ENCODE data around the gene SYNGAP1.

- TF ChIP-seq CTCF (IDR thresholded peaks at IDR 0.05) (no peak), MXI1 (IDR thresholded peaks at IDR 0.05; ENCODE audit: low read depth, low read length) (no peak), RCOR1 (IDR thresholded peaks at IDR 0.05; ENCODE audit: low read length) (no peak), FOXM1 (IDR thresholded peaks at IDR 0.05; ENCODE audit: low read depth) (no peak)
Measured at GRCh38 chr6:33452496-33452895, 32.6 kb downstream of the SYNGAP1 start.

All from SK-N-SH (cell line).